Vagina (tissue), 2 donors: ENCODE measurements around the gene SEPTIN8.

Experiments used
- POLR2A ChIP-seq, 2 donors: fragments of 450-650 bp; IDR thresholded peaks; one replicate each; pipeline ENCODE4 v1.6.1; 2017; ENCODE audit warnings: antibody characterized with exemption in 2 of 2, mild to moderate bottlenecking in 2 of 2, moderate library complexity in 2 of 2
- POLR2AphosphoS5 ChIP-seq, 2 donors: sonication (generic); formaldehyde crosslinking; IDR thresholded peaks; one replicate each; pipeline ENCODE4 v1.9.0; 2017; ENCODE audit warnings: antibody characterized with exemption in 2 of 2, mild to moderate bottlenecking in 2 of 2, low read depth in 1 of 2; ENCODE audit not compliant: insufficient read depth in 1 of 2

DNA sequence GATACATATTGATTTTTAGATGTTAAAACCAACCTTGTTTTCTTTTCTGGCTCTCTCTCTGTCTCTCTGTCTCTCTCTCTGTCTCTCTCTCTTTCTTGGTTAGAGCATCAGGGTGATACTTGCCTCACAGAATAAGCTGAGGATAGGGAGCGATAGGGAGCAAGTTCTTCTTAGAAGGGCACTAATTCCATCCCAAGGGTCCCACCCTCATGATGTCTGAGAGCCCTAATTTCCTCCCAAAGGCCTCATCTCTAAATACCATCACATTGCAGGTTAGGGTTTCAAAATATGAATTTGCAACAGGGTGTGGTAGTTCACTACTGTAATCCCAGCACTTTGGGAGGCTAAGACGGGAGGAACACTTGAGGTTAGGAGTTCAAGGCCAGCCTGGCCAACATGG, 34.9 kb downstream of the SEPTIN8 start:
- TF ChIP-seq POLR2AphosphoS5 (IDR thresholded peaks at IDR 0.05; ENCODE audit: insufficient read depth in 1 of 2, low read depth in 1 of 2): no peak
- TF ChIP-seq POLR2A (IDR thresholded peaks at IDR 0.05): no peak
